Measurements from ENCODE around the gene SORL1.

Gene SORL1

GRCh38 chr11:121426476-121427399 lies 25.4 kb upstream of the SORL1 start:
- peak; percentile 39 for DNase-seq

DNA sequence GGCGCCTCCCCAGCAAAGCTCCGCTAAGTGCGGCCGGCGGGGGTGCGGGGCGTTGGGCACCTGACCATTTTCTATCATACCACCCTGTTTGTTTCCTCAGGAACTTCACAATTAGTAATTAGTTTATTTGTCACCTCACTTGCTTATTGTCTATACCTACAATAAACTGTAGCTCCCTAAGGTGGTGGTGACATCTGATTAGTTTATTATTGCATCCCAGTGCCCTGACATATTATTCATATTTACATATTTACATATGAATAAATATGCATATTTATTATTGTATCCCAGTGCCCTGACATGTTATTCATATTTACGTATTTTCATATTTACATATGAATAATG lies 24.7 kb upstream of the SORL1 start:
- no peak for DNase-seq

GRCh38 chr11:121429556-121429955 lies 22.6 kb upstream of the SORL1 start:
- DNase-seq, result no peak

- DNase-seq, result no peak
Observed at GRCh38 chr11:121431820-121432526, 20.1 kb upstream of the SORL1 start.

DNA sequence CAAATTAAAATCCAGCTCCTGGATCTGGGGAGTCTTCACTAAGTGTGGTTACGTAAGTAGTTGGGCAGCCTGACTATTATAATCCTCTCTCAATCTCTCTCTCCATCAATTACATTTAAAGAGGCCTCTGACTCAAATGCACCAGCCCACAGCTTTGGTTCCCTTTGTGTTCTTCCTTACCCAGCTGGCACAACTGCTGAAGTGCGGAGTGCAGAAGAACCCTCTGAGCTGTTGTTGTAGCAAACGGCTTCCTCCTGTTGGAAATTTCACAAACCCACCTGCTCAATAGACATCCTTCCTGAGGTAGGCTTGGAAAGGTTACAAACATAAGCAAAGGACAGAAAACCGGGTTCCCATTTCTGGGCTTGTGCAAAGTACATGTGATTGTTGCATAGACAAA lies 17.0 kb upstream of the SORL1 start:
- no peak for DNase-seq

DNA sequence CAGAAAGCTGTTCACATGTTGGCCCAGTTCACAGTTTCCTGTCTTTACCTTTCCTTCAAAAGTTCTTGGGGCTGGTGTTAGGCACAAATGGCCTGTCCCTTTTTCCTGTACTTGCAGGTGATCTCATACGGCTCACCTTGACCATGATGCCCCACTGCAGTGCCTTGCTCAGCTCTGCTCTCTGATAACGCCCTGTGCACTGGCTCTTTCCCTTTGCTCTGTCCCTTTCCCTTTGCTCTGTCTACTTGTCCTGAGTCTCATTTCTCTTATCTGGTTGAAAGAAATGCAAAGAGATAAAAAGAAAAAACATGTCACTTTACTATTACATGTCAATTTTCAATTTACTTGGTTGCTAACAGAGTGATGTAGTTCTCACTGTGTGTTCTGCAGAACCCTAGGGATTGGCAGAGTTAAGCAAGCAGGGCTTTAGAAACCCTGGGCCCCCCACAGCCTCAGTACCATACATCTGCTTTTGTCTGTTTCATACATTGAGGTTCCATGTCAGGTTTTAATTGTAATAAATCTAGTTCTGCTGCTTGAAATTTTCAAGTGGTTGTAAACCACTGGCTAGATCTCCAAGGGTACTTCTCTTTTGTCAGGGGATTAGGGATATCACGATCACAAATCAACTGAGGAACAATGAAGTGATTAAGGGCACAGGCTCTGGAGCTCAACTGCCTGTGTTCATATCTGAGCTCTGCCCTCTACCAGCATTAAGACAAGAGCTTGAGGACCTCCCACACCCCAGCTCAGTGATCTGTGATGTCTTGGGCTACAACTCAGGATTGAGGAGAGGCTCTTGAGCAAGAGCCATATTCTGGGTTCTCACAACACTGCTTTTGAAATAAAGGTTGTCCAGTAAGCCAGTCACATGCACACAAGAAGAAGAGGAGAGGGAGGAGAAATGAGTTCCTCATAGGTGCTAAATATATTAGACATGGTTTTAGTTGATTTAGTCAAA lies 16.3 kb upstream of the SORL1 start:
- DNase-seq, result no peak

GRCh38 chr11:121437018-121437685 lies 15.0 kb upstream of the SORL1 start:
- DNase-seq, result no peak

DNA sequence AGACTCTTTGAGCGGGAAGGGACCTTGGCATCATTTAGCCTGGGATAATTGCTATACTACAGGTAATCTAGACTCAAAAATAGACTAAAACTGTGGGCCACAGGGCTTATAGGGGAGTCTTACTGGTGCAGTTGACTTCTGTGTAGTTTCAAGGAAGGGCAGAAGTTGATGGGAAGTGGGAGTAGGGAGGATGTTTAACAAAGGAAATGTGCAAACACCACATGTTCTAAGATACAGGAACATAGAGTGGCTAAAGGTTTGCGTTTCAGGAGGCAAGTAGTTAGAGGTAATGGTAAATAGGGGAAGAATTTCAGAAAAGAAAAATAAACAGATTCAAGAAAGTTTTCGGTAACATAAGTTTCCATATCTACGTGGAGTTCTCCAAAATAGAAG lies 14.4 kb upstream of the SORL1 start:
- no peak for DNase-seq

GRCh38 chr11:121439337-121439736 lies 12.8 kb upstream of the SORL1 start:
- no peak for DNase-seq

DNA sequence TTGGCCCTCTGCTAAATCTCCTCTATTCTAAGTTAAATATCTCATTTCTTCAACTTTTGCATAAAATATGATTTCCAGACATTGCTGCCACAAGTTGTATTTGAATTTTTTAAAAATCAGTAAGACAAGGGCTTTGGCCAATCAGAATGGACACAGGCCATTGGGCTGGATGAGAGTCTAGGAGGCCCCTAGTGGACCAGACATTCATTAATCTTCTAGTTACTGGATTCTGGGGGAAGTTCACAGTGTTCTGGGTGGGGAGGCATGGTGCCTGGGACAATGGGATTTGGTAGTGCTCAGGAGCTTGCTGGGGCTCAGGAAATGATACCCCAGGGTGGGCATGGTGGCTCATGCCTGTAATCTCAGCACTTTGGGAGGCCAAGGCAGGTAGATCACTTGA lies 12.4 kb upstream of the SORL1 start:
- DNase-seq, result no peak

- no peak for DNase-seq
Observed at GRCh38 chr11:121441521-121441920, 10.6 kb upstream of the SORL1 start.

- DNase-seq, result no peak
Observed at GRCh38 chr11:121443688-121444275, 8.3 kb upstream of the SORL1 start.

DNA sequence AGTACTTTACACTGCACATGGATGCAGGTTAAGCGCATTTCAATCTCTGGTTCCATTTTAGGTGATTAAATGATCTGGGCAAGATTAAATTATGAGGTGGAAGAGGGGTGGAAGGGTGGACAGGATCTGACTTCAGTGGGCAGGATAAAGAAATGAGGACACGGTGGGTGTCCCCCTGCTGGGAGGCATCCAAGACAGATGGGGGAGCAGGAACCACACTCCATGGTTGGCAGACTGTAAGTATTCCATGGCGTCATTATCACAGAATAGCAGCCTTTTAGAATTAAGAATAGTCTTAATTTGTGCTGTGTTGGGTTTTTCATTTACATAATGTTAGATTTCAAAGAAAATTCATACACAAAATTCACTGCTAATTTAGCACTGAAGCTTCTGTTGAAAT lies 7.6 kb upstream of the SORL1 start:
- DNase-seq, result no peak

- DNase-seq, result no peak
Observed at GRCh38 chr11:121445071-121445768, 6.9 kb upstream of the SORL1 start.

DNA sequence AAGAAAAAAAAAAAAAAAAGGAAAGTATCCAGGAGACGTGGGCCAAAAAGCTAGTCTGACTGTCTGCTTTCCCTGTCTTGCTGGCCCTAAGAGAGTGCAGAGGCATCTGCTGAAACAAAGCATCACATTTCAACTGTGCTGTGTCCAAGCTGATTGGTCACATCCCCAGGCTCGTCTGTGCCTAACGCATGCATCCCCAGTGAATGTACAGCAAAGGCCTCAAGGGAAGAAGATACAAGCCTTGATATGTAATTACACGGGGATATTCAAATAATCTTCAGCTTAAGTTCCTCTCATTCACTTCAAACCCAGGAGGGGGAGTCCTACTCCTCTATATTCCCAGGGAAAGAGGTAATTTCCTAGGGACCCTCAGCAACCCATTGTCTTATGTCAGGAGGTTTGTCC lies 5.4 kb upstream of the SORL1 start:
- DNase-seq, result peak; percentile 45

- no peak for DNase-seq
Observed at GRCh38 chr11:121448011-121448410, 4.1 kb upstream of the SORL1 start.

- no peak for DNase-seq
Observed at GRCh38 chr11:121448431-121448941, 3.6 kb upstream of the SORL1 start.

DNA sequence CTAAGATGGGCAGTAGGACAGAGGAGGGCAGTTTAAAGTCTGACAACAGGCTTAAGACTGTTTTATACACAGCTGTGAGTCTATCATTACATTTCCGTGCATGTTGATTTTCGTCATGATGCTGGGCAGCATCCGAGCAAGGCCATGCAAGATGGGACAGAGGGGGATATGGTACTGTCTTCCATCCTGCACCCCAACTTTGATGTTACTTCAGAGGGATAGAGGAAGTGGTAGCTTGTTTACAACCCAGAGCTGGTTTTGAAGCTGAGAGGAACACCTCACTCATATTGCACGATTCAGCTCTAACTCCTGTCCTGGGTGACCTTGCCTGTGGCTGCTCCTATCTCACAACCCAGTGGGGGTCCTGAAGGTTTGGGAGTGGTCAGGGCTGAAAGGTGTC lies 3.0 kb upstream of the SORL1 start:
- DNase-seq, result no peak

- no peak for DNase-seq
Observed at GRCh38 chr11:121449626-121450025, 2.5 kb upstream of the SORL1 start.

- DNase-seq, result no peak
Observed at GRCh38 chr11:121450401-121450800, 1.7 kb upstream of the SORL1 start.
